AG09309 (cell line): Measurements from ENCODE around the gene MAGI1.

Source experiments
- DNase-seq: peaks from one replicate; pipeline ENCODE4 v3.0.0-alpha.2; 2010; ENCODE audit warnings: low read depth
- H3K4me3 ChIP-seq: 2 replicates; pipeline ENCODE4 v1.5.1; 2011; ENCODE audit warnings: mild to moderate bottlenecking, low read depth, low read length, moderate library complexity; ENCODE audit not compliant: control insufficient read depth
- CTCF ChIP-seq: IDR thresholded peaks from 2 replicates; pipeline ENCODE4 v1.5.1; 2011; ENCODE audit warnings: mild to moderate bottlenecking, low read depth, low read length, inconsistent platforms; ENCODE audit not compliant: insufficient read depth, control insufficient read depth; ENCODE audit errors: missing control alignments

Gene MAGI1

GRCh38 chr3:65936908-65937638, 101.6 kb downstream of the MAGI1 start:
- no peak for TF ChIP-seq CTCF
- DNase-seq: no peak

GRCh38 chr3:65935724-65936123, 103.0 kb downstream of the MAGI1 start:
- no peak for TF ChIP-seq CTCF
- H3K4me3 ChIP-seq: no peak overlapping the region
- no peak for DNase-seq

More at GRCh38 chr3:65936908-65937638, 101.6 kb downstream of the MAGI1 start:
- H3K4me3 ChIP-seq: no peak overlapping the region

GRCh38 chr3:65930648-65931047, 108.1 kb downstream of the MAGI1 start:
- no peak overlapping the region for H3K4me3 ChIP-seq
- no peak for TF ChIP-seq CTCF
- DNase-seq: no peak

- no peak overlapping the region for H3K4me3 ChIP-seq
- no peak for TF ChIP-seq CTCF
- DNase-seq: no peak
These were observed 110.6 kb downstream of the MAGI1 start for GRCh38 chr3:65928110-65928509.

GRCh38 chr3:65927576-65927975, 111.1 kb downstream of the MAGI1 start:
- no peak for DNase-seq

GRCh38 chr3:65925254-65925954, 113.3 kb downstream of the MAGI1 start:
- no peak for TF ChIP-seq CTCF
- DNase-seq: no peak
- H3K4me3 ChIP-seq: no peak overlapping the region

More at GRCh38 chr3:65927576-65927975, 111.1 kb downstream of the MAGI1 start:
- TF ChIP-seq CTCF: no peak
- no peak overlapping the region for H3K4me3 ChIP-seq
